ENCODE results near the gene GABRP. TPM values are rescaled to one million over a fixed set of nuclear protein-coding genes. Genes with fewer than 3 reads are reported as not detected.
"Not testable (repeated sequence)": the region's sequence is repeated elsewhere in the genome, so short reads cannot be mapped to it uniquely, and the experiment has no call there.

GABRP gene
- polyA plus RNA-seq, 3 donors, result 0.02 to 0.15 TPM; not detected in 1

- WGBS, 3 donors, result 87 to 100% (median 94%) methylated on average over 1 of the region's 1 CpG
- H3K27ac ChIP-seq (ENCODE audit: low read depth, low read length), result no peak overlapping the region
These were observed 1.6 kb upstream of the GABRP start for GRCh38 chr5:170781946-170782345.

GRCh38 chr5:170782438-170782837 is 1.1 kb upstream of the GABRP start:
- WGBS, 3 donors, result 65 to 79% (median 68%) methylated on average over 6 of the region's 6 CpGs
- H3K27ac ChIP-seq (ENCODE audit: low read depth, low read length), result no peak overlapping the region

DNA sequence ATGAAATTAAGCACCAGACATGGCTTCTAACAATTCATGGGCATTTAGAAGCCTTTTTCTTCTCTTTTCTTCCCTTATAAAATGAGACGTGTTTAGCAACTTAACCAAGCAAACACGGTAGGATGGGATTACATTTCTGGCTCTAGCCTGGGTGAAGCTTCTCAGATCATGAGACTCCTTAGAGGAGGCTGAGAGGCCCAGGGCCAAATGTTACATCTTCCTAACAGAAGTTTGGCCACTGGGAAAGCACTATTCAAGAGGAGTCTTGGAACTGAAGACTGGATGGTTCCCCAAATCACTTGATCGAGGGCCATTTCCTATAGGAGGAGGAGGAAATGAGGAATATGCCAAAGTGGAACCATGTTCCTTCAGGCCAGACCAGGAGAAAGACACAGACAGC is 1.9 kb downstream of the GABRP start:
- WGBS, 3 donors, result 54 to 77% (median 58%) methylated on average over 3 of the region's 3 CpGs
- H3K27ac ChIP-seq (ENCODE audit: low read depth, low read length), result no peak overlapping the region

DNA sequence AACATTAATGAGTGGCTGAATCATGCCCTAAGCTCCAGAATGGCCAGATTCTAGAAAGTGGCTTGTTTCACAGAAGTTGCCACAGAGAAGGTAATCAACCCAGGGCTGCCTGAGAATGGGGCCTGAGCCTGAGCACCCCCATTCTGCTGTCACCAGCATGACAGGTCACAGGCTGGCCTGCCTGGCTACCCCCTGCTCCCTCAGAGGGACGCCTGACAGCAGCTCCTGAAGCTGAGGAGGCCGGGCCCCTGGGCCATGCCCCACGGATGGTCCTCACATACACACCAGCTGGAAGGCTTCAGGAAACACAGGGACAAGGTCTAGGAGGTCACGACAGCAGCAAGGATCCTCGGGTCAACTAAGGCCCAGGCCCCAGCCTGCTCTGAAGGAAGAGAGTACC is 3.7 kb downstream of the GABRP start:
- no peak overlapping the region for H3K27ac ChIP-seq (ENCODE audit: low read depth, low read length)

GRCh38 chr5:170788626-170789304 is 5.2 kb downstream of the GABRP start:
- 59 to 78% (median 62%) methylated on average over 11 of the region's 11 CpGs for WGBS, 3 donors
- no peak overlapping the region for H3K27ac ChIP-seq (ENCODE audit: low read depth, low read length)

More for the DNA sequence above, 3.7 kb downstream of the GABRP start:
- 82 to 88% (median 86%) methylated on average over 5 of the region's 5 CpGs for WGBS, 3 donors

GRCh38 chr5:170791325-170791954 is 7.9 kb downstream of the GABRP start:
- 38 to 48% (median 42%) methylated on average over 7 of the region's 7 CpGs for WGBS, 3 donors
- H3K27ac ChIP-seq (ENCODE audit: low read depth, low read length), result no peak overlapping the region

- H3K27ac ChIP-seq (ENCODE audit: low read depth, low read length), result no peak overlapping the region
- WGBS, 3 donors, result 71 to 83% (median 77%) methylated on average over 8 of the region's 8 CpGs
These were observed 9.4 kb downstream of the GABRP start for GRCh38 chr5:170792878-170793277.

- WGBS, 3 donors, result 91 to 96% (median 93%) methylated on average over 10 of the region's 10 CpGs
- no peak overlapping the region for H3K27ac ChIP-seq (ENCODE audit: low read depth, low read length)
These were observed 11.6 kb downstream of the GABRP start for GRCh38 chr5:170795154-170795553.

DNA sequence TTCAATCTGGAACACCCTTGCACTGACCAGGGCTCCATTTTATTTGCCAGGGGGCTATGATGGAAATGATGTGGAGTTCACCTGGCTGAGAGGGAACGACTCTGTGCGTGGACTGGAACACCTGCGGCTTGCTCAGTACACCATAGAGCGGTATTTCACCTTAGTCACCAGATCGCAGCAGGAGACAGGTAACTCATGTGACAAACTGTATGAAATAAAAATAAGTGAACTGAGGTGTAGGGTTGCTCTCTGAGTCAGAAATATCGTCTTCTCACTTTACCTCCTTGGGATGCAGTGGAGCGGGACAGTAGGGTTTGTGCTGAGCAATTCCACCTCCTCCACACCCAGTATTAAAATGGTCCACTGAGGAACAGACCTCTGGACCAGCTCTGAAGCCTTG is 22.1 kb downstream of the GABRP start:
- no peak overlapping the region for H3K27ac ChIP-seq (ENCODE audit: low read depth, low read length)
- 87 to 94% (median 93%) methylated on average over 7 of the region's 7 CpGs for WGBS, 3 donors

- 48 to 77% (median 75%) methylated on average over 7 of the region's 7 CpGs for WGBS, 3 donors
- no peak overlapping the region for H3K27ac ChIP-seq (ENCODE audit: low read depth, low read length)
These were observed 26.0 kb downstream of the GABRP start for GRCh38 chr5:170809551-170809950.

DNA sequence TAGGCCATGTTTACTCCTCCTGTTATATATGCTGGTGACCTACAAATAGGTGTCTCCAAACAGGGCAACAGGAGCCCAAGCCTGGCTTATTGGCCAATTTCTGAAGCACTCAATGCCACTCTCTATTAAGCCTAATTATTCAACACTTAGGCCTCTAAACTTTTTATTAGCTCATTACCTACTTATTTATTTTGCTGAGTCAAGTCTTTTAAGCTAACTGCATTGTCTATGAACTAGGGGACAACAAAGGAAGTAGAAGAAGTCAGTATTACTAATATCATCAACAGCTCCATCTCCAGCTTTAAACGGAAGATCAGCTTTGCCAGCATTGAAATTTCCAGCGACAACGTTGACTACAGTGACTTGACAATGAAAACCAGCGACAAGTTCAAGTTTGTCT is 28.2 kb downstream of the GABRP start:
- H3K27ac ChIP-seq (ENCODE audit: low read depth, low read length), result no peak overlapping the region
- 90 to 93% (median 92%) methylated on average over 4 of the region's 4 CpGs for WGBS, 3 donors

DNA sequence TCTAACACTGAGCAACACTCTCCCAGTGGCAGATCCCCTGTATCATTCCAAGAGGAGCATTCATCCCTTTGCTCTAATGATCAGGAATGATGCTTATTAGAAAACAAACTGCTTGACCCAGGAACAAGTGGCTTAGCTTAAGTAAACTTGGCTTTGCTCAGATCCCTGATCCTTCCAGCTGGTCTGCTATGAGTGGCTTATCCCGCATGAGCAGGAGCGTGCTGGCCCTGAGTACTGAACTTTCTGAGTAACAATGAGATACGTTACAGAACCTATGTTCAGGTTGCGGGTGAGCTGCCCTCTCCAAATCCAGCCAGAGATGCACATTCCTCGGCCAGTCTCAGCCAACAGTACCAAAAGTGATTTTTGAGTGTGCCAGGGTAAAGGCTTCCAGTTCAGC is 29.7 kb downstream of the GABRP start:
- WGBS, 3 donors, result 92 to 93% (median 93%) methylated on average over 5 of the region's 5 CpGs
- no peak overlapping the region for H3K27ac ChIP-seq (ENCODE audit: low read depth, low read length)

GRCh38 chr5:170817195-170817594 is 33.7 kb downstream of the GABRP start:
- WGBS, 3 donors, result 77 to 80% (median 79%) methylated on average over 3 of the region's 3 CpGs
- no peak overlapping the region for H3K27ac ChIP-seq (ENCODE audit: low read depth, low read length)

GRCh38 chr5:170818232-170818631 is 34.7 kb downstream of the GABRP start:
- 70 to 82% (median 70%) methylated on average over 1 of the region's 1 CpG for WGBS, 3 donors
- no peak overlapping the region for H3K27ac ChIP-seq (ENCODE audit: low read depth, low read length)

DNA sequence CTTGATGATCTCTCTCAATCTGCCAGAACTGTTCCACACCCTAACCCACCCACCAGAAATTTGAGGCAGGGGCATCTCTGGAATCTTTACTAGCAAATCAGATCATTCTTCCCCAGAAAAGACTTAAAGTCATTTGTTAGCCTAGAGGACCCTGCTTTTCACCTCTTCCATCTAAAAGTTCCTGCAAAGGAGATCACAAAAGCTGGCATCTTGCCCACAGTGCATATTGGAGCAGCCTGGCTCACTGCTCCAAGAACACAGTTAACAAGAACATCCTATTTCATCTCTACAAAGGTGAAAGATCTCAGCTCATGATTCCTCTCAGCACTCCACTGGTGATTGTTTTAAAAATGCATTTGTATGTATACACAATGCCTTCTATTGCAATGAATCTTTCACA is 36.3 kb downstream of the GABRP start:
- no peak overlapping the region for H3K27ac ChIP-seq (ENCODE audit: low read depth, low read length)

- 57 to 90% (median 78%) methylated on average over 4 of the region's 4 CpGs for WGBS, 3 donors
- H3K27ac ChIP-seq (ENCODE audit: low read depth, low read length), result no peak overlapping the region
These were observed 37.8 kb downstream of the GABRP start for GRCh38 chr5:170821257-170821800.

DNA sequence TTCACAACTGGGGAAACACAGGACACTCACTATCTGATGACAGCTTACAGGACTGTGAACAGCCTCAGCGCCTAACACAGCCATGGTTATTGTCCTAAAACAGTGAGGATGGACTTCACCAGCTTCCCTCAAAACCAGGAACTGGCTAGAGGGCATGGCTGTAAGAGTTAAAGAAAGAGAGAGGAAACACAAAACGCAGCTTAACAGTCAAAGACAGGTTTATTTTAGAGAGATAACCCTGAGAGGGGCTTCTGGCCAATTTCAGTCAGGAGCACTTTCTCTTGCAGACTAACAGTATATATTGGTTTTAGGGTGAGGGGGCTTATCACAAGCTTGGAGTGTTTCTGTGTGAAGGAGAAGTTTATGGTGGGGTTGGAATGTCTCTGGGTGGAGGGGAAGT is 42.6 kb downstream of the GABRP start:
- 80 to 89% (median 82%) methylated on average over 2 of the region's 2 CpGs for WGBS, 3 donors
- no peak overlapping the region for H3K27ac ChIP-seq (ENCODE audit: low read depth, low read length)

- 69 to 81% (median 80%) methylated on average over 7 of the region's 7 CpGs for WGBS, 3 donors
These were observed 48.7 kb downstream of the GABRP start for GRCh38 chr5:170832241-170832640.

GRCh38 chr5:170833981-170834380 is 50.5 kb downstream of the GABRP start:
- 86 to 95% (median 93%) methylated on average over 2 of the region's 2 CpGs for WGBS, 3 donors
- not testable (repeated sequence) for H3K27ac ChIP-seq (ENCODE audit: low read depth, low read length)

More at GRCh38 chr5:170832241-170832640, 48.7 kb downstream of the GABRP start:
- H3K27ac ChIP-seq (ENCODE audit: low read depth, low read length), result no peak overlapping the region

DNA sequence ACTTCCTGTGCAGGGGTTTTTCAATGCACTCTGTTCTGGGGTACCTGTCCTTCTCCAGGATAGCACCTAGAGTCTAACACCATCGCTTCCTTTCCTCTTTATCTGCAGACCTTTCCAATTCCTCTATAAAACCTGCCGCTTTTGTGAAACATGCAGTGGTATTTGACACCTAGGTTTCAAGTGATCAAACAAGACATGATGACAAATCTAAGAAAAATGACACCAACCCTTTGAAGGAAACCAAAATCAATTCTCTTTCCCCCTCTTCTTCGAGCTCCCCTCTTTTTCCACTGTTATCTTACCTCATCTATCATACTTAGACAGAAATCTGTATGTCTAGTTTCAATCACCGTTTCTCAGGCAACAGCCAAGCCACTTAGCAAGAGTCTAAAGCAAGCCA is 52.7 kb downstream of the GABRP start:
- H3K27ac ChIP-seq (ENCODE audit: low read depth, low read length), result no peak overlapping the region
- 39 to 75% (median 74%) methylated on average over 4 of the region's 4 CpGs for WGBS, 3 donors
